Measurements from ENCODE around the gene PPM1E.
"Not testable (repeated sequence)": the region's sequence is repeated elsewhere in the genome, so short reads cannot be mapped to it uniquely, and the experiment has no call there.

The PPM1E gene

GRCh38 chr17:58779446-58779845 lies 23.8 kb downstream of the PPM1E start:
- no peak for DNase-seq (ENCODE audit: low read depth)

- DNase-seq (ENCODE audit: low read depth) = no peak
These were observed 27.7 kb downstream of the PPM1E start for GRCh38 chr17:58783380-58783779.

- DNase-seq (ENCODE audit: low read depth) = no peak
These were observed 29.4 kb downstream of the PPM1E start for GRCh38 chr17:58785097-58785496.

- DNase-seq (ENCODE audit: low read depth) = peak; percentile 69
These were observed 31.1 kb downstream of the PPM1E start for GRCh38 chr17:58786586-58787295.

GRCh38 chr17:58788199-58788598 lies 32.5 kb downstream of the PPM1E start:
- DNase-seq (ENCODE audit: low read depth) = no peak

- no peak for DNase-seq (ENCODE audit: low read depth)
These were observed 33.5 kb downstream of the PPM1E start for GRCh38 chr17:58789160-58789559.

- no peak for DNase-seq (ENCODE audit: low read depth)
These were observed 34.2 kb downstream of the PPM1E start for GRCh38 chr17:58789831-58790230.

GRCh38 chr17:58794508-58794907 lies 38.9 kb downstream of the PPM1E start:
- not testable (repeated sequence) for DNase-seq (ENCODE audit: low read depth)

- no peak for DNase-seq (ENCODE audit: low read depth)
These were observed 46.5 kb downstream of the PPM1E start for GRCh38 chr17:58802188-58802587.

- no peak for DNase-seq (ENCODE audit: low read depth)
These were observed 50.4 kb downstream of the PPM1E start for GRCh38 chr17:58806046-58806445.

- DNase-seq (ENCODE audit: low read depth) = no peak
These were observed 53.2 kb downstream of the PPM1E start for GRCh38 chr17:58808609-58809563.

GRCh38 chr17:58809564-58809936 lies 53.9 kb downstream of the PPM1E start:
- DNase-seq (ENCODE audit: low read depth) = no peak

- no peak for DNase-seq (ENCODE audit: low read depth)
These were observed 55.6 kb downstream of the PPM1E start for GRCh38 chr17:58811290-58811689.

- no peak for DNase-seq (ENCODE audit: low read depth)
These were observed 58.1 kb downstream of the PPM1E start for GRCh38 chr17:58813712-58814111.

GRCh38 chr17:58818654-58819053 lies 63.0 kb downstream of the PPM1E start:
- DNase-seq (ENCODE audit: low read depth) = no peak

- DNase-seq (ENCODE audit: low read depth) = no peak
These were observed 66.7 kb downstream of the PPM1E start for GRCh38 chr17:58822148-58823050.

GRCh38 chr17:58823051-58823525 lies 67.4 kb downstream of the PPM1E start:
- DNase-seq (ENCODE audit: low read depth) = no peak

- DNase-seq (ENCODE audit: low read depth) = no peak
These were observed 73.6 kb downstream of the PPM1E start for GRCh38 chr17:58829172-58829637.

GRCh38 chr17:58831780-58832179 lies 76.1 kb downstream of the PPM1E start:
- no peak for DNase-seq (ENCODE audit: low read depth)

GRCh38 chr17:58832514-58832913 lies 76.9 kb downstream of the PPM1E start:
- no peak for DNase-seq (ENCODE audit: low read depth)

- no peak for DNase-seq (ENCODE audit: low read depth)
These were observed 82.0 kb downstream of the PPM1E start for GRCh38 chr17:58837699-58838098.

All from non-pigmented ciliary epithelial cell (primary cell).